Lung microvascular endothelial cell (primary cell): Measurements from ENCODE around the gene GPR55. TPM values are rescaled to one million over a fixed set of nuclear protein-coding genes. Genes with fewer than 3 reads are reported as not detected.
"Not testable (repeated sequence)": the region's sequence is repeated elsewhere in the genome, so short reads cannot be mapped to it uniquely, and the experiment has no call there.

Experiments used
- DNase-seq, 2 donors: peaks; one replicate each; pipeline versions ENCODE4 v3.0.0 to v3.0.0-alpha.2; 2010; ENCODE audit warnings: low read depth in 2 of 2
- total RNA-seq: library from RNA; depleted of rRNA; stranded (reverse); fragments of >200 nt; gene quantifications from 2 replicates; pipeline ENCODE4 v1.2.1, GENCODE V29; 2014

GPR55 gene
- total RNA-seq, 1 donor from 2014 or later = not detected

DNA sequence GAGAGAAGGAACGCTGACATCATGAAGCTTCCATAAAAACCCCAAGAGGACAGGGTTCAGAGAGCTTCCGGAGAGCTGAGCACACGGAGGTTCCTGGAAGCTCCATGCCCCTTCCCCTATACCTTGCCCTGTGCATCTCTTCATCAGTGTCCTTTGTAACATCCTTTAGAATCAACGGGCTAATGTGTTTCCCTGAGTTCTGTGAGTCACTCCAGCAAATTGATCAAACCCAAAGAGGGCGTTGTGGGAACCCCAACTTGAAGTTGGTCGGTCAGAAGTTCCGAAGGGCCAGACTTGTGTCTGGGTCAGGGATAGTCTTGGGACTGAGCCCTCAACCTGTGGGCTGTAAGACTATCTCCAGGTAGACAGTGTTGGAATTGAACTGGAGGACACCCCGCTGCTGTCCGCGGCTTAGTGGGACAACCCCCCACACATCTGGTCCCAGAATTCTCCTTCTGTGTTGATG lies 25.9 kb upstream of the GPR55 start:
- no peak for DNase-seq

- DNase-seq = no peak
Observed at GRCh38 chr2:230949966-230950873, 25.2 kb upstream of the GPR55 start.

GRCh38 chr2:230947908-230948365 lies 22.9 kb upstream of the GPR55 start:
- no peak for DNase-seq

- no peak for DNase-seq
Observed at GRCh38 chr2:230947235-230947576, 22.2 kb upstream of the GPR55 start.

DNA sequence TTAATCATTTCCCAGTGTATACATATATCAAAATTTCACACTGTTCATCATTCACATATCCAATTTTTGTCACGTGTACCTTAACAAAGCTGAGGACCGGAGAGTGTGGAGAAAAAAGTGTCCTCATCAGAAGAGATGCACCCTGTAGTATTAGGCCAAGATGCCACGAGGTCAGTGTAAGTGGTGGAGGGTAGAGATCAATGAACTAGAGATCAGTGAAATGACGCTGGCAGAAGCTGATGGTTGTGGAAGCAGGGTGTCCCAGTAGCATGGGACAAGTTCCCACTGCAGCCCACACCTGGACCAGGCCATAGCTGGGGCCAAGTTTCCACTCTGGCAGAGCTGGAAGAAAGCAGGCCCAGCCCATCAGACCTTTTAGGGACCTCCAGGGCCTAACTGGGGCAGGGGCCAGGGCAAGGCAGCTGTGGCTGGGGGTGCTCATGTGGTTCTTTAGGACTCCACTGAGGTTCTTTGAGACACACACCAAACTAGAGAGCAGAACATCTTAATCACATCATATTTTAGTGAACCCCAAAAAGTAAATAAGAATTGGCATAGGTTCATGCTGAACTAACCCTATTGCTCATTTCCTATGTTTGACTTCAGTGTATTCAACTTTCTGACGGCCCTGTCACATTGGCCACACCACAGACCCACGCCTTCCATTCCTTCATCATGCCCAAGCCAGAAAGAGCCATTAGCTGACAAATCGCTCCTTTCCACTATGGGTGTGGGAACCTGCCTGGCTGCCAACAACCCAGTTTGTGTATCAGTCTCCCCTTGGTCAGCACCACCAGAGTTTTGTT lies 21.6 kb upstream of the GPR55 start:
- DNase-seq = no peak

DNA sequence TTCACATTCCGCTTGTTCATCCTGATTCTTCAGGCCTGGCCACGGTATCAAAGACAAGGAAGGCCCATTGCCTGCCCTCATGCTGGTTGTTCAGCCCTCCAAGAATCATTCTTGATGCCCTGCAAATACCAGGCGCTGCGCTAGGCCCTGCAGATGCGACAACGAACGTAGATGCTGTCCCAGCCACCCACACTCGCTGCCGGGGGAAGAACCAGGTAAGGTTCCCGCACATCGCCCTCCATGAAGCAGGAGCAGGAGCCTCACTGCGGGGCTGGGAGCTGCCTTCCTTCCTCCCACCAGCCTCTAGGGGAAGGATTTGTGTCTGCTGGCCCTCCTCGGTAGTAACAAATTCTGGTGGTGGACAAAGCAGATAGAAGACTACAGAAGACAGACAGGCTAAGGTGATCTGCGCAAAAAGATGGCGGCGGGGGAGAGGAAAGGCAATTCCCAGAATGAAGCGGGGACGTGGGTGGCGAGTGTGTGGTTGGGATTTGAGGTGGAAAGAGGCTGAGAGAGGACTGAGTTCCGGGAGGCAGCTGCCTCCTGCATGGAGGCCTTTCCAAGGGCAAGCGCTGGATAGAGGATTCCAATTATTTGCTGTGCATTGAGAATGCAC lies 19.8 kb upstream of the GPR55 start:
- DNase-seq = no peak

GRCh38 chr2:230944123-230944653 lies 19.1 kb upstream of the GPR55 start:
- no peak for DNase-seq

GRCh38 chr2:230942920-230943896 lies 18.2 kb upstream of the GPR55 start:
- no peak for DNase-seq

DNA sequence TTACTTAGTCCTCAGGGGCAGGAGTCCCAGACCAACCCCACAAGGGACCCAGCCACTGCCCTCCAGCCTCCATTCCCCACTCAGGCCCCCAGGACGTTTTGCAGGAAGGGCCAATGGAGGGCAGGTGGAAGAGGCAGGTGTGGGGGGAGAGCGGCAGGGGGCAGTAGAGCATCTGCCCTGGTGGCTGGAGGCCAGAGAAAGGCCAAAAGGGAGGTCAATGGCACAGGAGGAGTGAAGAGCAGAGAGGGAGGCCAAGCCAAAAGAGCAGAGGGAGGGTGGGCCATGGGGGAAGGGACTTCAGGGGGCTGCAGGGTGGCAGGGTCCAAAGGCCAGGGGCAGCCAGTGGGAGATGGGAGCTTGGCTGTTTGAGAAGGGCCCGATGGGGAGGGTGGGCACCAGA lies 17.3 kb upstream of the GPR55 start:
- no peak for DNase-seq

- DNase-seq = no peak
Observed at GRCh38 chr2:230941202-230942180, 16.4 kb upstream of the GPR55 start.

DNA sequence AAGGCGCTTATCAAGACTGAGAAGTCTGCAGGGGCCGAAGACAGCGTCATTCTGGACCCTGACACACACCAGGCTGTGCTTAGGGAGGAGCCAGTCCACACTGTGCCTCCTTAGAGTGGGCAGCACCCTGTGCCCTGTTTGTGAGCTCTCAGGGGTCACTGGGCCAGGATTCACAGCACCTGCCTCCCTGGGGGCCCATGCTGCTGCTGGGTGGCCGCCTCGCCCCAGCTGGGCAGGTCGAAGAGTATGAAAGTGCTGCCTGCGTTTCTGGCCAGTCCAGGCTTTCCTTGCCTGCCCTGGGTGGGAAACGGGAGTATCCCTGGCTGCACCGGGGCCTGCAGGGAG lies 15.4 kb upstream of the GPR55 start:
- no peak for DNase-seq

- no peak for DNase-seq
Observed at GRCh38 chr2:230939691-230940470, 14.8 kb upstream of the GPR55 start.

- DNase-seq = no peak
Observed at GRCh38 chr2:230939066-230939591, 14.1 kb upstream of the GPR55 start.

- no peak for DNase-seq
Observed at GRCh38 chr2:230938516-230939065, 13.5 kb upstream of the GPR55 start.

DNA sequence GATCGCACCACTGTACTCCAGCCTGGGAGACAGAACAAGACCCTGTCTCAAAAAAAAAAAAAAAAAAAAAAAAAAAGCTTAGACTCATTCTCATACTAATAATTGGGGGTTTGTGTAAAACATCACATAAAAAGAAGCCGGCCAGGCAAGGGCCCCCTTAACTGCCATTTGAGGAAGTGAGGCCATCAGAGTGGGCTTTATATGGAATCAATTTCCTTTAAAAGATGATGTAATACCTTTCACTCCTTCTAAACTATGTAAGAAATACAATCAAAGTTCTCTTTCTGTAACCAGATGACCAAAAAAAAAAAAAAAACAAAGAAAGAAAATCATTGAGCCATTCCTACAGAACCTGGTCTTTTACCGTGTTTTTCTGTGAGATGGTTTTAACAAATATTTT lies 13.1 kb upstream of the GPR55 start:
- no peak for DNase-seq

- DNase-seq = no peak
Observed at GRCh38 chr2:230937362-230937761, 12.3 kb upstream of the GPR55 start.

DNA sequence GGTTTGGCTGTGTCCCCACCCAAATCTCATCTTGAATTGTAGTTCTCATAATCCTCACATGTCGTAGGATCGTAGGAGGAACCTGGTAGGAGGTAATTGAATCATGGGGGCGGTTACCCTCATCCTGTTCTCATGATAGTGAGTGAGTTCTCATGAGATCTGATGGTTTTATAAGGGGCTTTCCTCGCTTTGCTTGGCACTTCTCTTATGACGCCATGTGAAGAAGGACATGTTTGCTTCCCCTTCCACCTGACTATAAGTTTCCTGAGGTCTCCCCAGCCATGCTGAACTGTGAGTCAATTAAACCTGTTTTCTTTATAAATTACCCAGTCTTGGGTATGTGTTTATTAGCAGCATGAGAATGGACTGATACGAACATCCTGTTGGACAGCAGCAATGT lies 11.2 kb upstream of the GPR55 start:
- DNase-seq = not testable (repeated sequence)

DNA sequence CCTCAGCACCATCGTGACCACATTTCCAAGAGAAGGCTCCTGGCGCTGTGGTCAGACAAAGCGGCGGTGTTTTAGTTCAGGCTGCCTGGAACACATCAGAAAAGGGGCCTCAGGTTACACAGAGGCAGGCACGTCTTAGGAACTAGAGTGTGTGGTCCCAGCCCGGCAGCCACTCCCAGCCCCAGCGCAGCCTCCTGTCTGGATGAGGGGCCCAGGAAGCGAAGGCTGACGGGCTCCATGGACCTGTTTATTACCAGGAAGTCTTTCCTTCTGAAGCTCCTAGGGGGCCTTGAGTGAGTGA lies 10.0 kb upstream of the GPR55 start:
- DNase-seq = no peak
